NB4 (cell line): Measurements from ENCODE around the gene RPS16.

Experiments used
- POLR2A ChIP-seq: IDR thresholded peaks from 2 replicates; pipeline ENCODE4 v1.6.1; 2011; ENCODE audit warnings: mild to moderate bottlenecking; ENCODE audit not compliant: insufficient read length; ENCODE audit errors: extremely low read depth
- TF ChIP-seq, protein P1 (sequence below): IDR thresholded peaks from one replicate; pipeline ENCODE4 v1.5.1; 2012; ENCODE audit warnings: low read depth, low read length

DNA sequence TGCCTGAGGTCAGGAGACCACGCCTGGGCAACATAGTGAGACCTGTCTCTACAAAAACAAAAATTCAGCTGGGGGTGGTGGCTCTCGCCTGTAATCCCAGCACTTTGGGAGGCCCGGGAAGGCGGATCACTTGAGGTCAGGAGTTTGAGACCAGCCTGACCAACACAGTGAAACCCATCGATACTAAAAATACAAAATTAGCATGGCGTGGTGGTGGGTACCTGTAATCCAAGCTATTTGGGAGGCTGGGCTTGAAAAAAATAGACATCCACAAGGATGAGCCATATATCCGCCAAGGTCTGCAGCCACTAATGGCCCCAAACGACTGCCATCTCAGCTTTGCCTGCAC, 3.1 kb downstream of the RPS16 start:
- TF ChIP-seq, protein P1, sequence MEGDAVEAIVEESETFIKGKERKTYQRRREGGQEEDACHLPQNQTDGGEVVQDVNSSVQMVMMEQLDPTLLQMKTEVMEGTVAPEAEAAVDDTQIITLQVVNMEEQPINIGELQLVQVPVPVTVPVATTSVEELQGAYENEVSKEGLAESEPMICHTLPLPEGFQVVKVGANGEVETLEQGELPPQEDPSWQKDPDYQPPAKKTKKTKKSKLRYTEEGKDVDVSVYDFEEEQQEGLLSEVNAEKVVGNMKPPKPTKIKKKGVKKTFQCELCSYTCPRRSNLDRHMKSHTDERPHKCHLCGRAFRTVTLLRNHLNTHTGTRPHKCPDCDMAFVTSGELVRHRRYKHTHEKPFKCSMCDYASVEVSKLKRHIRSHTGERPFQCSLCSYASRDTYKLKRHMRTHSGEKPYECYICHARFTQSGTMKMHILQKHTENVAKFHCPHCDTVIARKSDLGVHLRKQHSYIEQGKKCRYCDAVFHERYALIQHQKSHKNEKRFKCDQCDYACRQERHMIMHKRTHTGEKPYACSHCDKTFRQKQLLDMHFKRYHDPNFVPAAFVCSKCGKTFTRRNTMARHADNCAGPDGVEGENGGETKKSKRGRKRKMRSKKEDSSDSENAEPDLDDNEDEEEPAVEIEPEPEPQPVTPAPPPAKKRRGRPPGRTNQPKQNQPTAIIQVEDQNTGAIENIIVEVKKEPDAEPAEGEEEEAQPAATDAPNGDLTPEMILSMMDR, result no peak
- TF ChIP-seq POLR2A, result no peak
